Liver (tissue), 3 donors: Measurements from ENCODE around the gene HCRTR1.

Source experiments
- CTCF ChIP-seq: fragments of 150-350 bp; IDR thresholded peaks from 2 replicates; pipeline ENCODE4 v1.5.1; 2017; ENCODE audit warnings: improper control_type of control experiment, low read depth, low read length; ENCODE audit not compliant: missing input control
- JUND ChIP-seq, 2 donors: IDR thresholded peaks; 2 replicates each; pipeline ENCODE4 v1.6.1; 2016; ENCODE audit warnings: antibody characterized with exemption in 2 of 2
- RAD21 ChIP-seq, 2 donors: IDR thresholded peaks; 2 replicates each; pipeline ENCODE4 v1.6.1; 2016; ENCODE audit warnings: antibody characterized with exemption in 2 of 2, mild to moderate bottlenecking in 2 of 2
- donor health status: healthy.
- donor health status: healthy.

GRCh38 chr1:31675756-31676155 is 58.3 kb downstream of the HCRTR1 start:
- TF ChIP-seq RAD21 (IDR thresholded peaks at IDR 0.05) (no peak), CTCF (no peak), JUND (IDR thresholded peaks at IDR 0.05) (no peak)
